ENCODE measurements around the gene PPP1R13L. TPM values are rescaled to one million over a fixed set of nuclear protein-coding genes. Genes with fewer than 3 reads are reported as not detected.

PPP1R13L gene
- total RNA-seq, 1 experiment from 2014 or later, result 27.5 TPM

GRCh38 chr19:45444318-45445041, 39.6 kb upstream of the PPP1R13L start (continued):
- TF ChIP-seq, protein P1, sequence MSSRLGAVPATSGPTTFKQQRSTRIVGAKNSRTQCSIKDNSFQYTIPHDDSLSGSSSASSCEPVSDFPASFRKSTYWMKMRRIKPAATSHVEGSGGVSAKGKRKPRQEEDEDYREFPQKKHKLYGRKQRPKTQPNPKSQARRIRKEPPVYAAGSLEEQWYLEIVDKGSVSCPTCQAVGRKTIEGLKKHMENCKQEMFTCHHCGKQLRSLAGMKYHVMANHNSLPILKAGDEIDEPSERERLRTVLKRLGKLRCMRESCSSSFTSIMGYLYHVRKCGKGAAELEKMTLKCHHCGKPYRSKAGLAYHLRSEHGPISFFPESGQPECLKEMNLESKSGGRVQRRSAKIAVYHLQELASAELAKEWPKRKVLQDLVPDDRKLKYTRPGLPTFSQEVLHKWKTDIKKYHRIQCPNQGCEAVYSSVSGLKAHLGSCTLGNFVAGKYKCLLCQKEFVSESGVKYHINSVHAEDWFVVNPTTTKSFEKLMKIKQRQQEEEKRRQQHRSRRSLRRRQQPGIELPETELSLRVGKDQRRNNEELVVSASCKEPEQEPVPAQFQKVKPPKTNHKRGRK (CRISPR knock-in tag; IDR thresholded peaks at IDR 0.05; ENCODE audit: borderline replicate concordance), result no peak
- TF ChIP-seq FOXK1 (CRISPR knock-in tag; IDR thresholded peaks at IDR 0.05) (peak; percentile 64; the same call in 1 of the 2 replicates), STAT6 (CRISPR knock-in tag; conservative IDR thresholded peaks at IDR 0.05; ENCODE audit: low read depth) (no peak), TP53 (CRISPR knock-in tag; IDR thresholded peaks at IDR 0.05) (no peak), ZNF396 (CRISPR knock-in tag; IDR thresholded peaks at IDR 0.05; ENCODE audit: borderline replicate concordance) (no peak), SP1 (CRISPR knock-in tag; conservative IDR thresholded peaks at IDR 0.05) (peak; percentile 72), NR1H2 (CRISPR knock-in tag; IDR thresholded peaks at IDR 0.05) (no peak), ZBTB21 (CRISPR knock-in tag; IDR thresholded peaks at IDR 0.05; ENCODE audit: borderline replicate concordance) (no peak), CBFB (CRISPR knock-in tag; IDR thresholded peaks at IDR 0.05; ENCODE audit: low read depth) (no peak), ZNF219 (CRISPR knock-in tag; IDR thresholded peaks at IDR 0.05; ENCODE audit: borderline replicate concordance) (no peak), OVOL2 (CRISPR knock-in tag; IDR thresholded peaks at IDR 0.05; ENCODE audit: borderline replicate concordance) (no peak), ZNF232 (CRISPR knock-in tag; IDR thresholded peaks at IDR 0.05) (no peak), FOXP4 (CRISPR knock-in tag; IDR thresholded peaks at IDR 0.05) (no peak), TEAD1 (CRISPR knock-in tag; IDR thresholded peaks at IDR 0.05) (0 out of 2 replicates have a peak, but pooled peaks have one; percentile 16), ZNF263 (CRISPR knock-in tag; IDR thresholded peaks at IDR 0.05; ENCODE audit: low read depth) (no peak), ZNF423 (CRISPR knock-in tag; IDR thresholded peaks at IDR 0.05) (no peak), PRRX2 (CRISPR knock-in tag; IDR thresholded peaks at IDR 0.05) (no peak), MXD4 (CRISPR knock-in tag; IDR thresholded peaks at IDR 0.05; ENCODE audit: borderline replicate concordance) (no peak), NFYB (CRISPR knock-in tag; conservative IDR thresholded peaks at IDR 0.05; ENCODE audit: low read depth) (no peak), RELA (CRISPR knock-in tag; IDR thresholded peaks at IDR 0.05; ENCODE audit: borderline replicate concordance) (no peak)
- TF ChIP-seq, protein P2, sequence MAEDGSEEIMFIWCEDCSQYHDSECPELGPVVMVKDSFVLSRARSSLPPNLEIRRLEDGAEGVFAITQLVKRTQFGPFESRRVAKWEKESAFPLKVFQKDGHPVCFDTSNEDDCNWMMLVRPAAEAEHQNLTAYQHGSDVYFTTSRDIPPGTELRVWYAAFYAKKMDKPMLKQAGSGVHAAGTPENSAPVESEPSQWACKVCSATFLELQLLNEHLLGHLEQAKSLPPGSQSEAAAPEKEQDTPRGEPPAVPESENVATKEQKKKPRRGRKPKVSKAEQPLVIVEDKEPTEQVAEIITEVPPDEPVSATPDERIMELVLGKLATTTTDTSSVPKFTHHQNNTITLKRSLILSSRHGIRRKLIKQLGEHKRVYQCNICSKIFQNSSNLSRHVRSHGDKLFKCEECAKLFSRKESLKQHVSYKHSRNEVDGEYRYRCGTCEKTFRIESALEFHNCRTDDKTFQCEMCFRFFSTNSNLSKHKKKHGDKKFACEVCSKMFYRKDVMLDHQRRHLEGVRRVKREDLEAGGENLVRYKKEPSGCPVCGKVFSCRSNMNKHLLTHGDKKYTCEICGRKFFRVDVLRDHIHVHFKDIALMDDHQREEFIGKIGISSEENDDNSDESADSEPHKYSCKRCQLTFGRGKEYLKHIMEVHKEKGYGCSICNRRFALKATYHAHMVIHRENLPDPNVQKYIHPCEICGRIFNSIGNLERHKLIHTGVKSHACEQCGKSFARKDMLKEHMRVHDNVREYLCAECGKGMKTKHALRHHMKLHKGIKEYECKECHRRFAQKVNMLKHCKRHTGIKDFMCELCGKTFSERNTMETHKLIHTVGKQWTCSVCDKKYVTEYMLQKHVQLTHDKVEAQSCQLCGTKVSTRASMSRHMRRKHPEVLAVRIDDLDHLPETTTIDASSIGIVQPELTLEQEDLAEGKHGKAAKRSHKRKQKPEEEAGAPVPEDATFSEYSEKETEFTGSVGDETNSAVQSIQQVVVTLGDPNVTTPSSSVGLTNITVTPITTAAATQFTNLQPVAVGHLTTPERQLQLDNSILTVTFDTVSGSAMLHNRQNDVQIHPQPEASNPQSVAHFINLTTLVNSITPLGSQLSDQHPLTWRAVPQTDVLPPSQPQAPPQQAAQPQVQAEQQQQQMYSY (CRISPR knock-in tag; IDR thresholded peaks at IDR 0.05), result no peak
- TF ChIP-seq, protein P3, sequence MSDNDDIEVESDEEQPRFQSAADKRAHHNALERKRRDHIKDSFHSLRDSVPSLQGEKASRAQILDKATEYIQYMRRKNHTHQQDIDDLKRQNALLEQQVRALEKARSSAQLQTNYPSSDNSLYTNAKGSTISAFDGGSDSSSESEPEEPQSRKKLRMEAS (CRISPR knock-in tag; IDR thresholded peaks at IDR 0.05), result 0 out of 2 replicates have a peak, but pooled peaks have one; percentile 33
- TF ChIP-seq, protein P4, sequence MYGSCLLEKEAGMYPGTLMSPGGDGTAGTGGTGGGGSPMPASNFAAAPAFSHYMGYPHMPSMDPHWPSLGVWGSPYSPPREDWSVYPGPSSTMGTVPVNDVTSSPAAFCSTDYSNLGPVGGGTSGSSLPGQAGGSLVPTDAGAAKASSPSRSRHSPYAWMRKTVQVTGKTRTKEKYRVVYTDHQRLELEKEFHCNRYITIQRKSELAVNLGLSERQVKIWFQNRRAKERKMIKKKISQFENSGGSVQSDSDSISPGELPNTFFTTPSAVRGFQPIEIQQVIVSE (CRISPR knock-in tag; IDR thresholded peaks at IDR 0.05; ENCODE audit: borderline replicate concordance), result no peak
- TF ChIP-seq, protein P5, sequence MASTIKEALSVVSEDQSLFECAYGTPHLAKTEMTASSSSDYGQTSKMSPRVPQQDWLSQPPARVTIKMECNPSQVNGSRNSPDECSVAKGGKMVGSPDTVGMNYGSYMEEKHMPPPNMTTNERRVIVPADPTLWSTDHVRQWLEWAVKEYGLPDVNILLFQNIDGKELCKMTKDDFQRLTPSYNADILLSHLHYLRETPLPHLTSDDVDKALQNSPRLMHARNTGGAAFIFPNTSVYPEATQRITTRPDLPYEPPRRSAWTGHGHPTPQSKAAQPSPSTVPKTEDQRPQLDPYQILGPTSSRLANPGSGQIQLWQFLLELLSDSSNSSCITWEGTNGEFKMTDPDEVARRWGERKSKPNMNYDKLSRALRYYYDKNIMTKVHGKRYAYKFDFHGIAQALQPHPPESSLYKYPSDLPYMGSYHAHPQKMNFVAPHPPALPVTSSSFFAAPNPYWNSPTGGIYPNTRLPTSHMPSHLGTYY (CRISPR knock-in tag; IDR thresholded peaks at IDR 0.05), result no peak
- TF ChIP-seq, protein P6, sequence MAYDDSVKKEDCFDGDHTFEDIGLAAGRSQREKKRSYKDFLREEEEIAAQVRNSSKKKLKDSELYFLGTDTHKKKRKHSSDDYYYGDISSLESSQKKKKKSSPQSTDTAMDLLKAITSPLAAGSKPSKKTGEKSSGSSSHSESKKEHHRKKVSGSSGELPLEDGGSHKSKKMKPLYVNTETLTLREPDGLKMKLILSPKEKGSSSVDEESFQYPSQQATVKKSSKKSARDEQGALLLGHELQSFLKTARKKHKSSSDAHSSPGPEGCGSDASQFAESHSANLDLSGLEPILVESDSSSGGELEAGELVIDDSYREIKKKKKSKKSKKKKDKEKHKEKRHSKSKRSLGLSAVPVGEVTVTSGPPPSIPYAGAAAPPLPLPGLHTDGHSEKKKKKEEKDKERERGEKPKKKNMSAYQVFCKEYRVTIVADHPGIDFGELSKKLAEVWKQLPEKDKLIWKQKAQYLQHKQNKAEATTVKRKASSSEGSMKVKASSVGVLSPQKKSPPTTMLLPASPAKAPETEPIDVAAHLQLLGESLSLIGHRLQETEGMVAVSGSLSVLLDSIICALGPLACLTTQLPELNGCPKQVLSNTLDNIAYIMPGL (CRISPR knock-in tag; IDR thresholded peaks at IDR 0.05), result 0 out of 2 replicates have a peak, but pooled peaks have one; percentile 46

Data from WTC11 (cell line).